ENCODE measurements around the gene DSN1. TPM values are rescaled to one million over a fixed set of nuclear protein-coding genes. Genes with fewer than 3 reads are reported as not detected.

The DSN1 gene
- total and polyA plus RNA-seq, 2 donors (not counting 3 experiments of a cell fraction or from before 2014, with no cell fraction given): 11.0 to 25.0 TPM

- no peak overlapping the region for H3K27ac ChIP-seq (ENCODE audit: insufficient read depth, low read depth, low read length)
- POLR2A ChIA-PET: interaction anchor here (0.6 kb wide), 1 partner anchor 62 kb away, joined by 8 read pairs; no protein-coding TSS in a partner anchor
- H3K27me3 ChIP-seq (ENCODE audit: control insufficient read depth in 2 of 2, insufficient read depth in 2 of 2, low read length in 2 of 2): no peaks in the 10 kb centered on the region
- H3K4me2 ChIP-seq (ENCODE audit: insufficient read depth, low read length): no peak overlapping the region
- H3K4me1 ChIP-seq (ENCODE audit: control insufficient read depth, extremely low read depth, insufficient read depth, low read length): peaks cover 9% of the 10 kb centered on the region
- TF ChIP-seq CTCF (IDR thresholded peaks at IDR 0.05; ENCODE audit: extremely low read depth in 1 of 2, insufficient read depth in 1 of 2, low read depth in 1 of 2, low read length in 2 of 2) (no peak), JUN (IDR thresholded peaks at IDR 0.05; ENCODE audit: borderline replicate concordance, insufficient read depth, insufficient read length, low read depth) (no peak), POLR2A (IDR thresholded peaks at IDR 0.05; ENCODE audit: low read depth, low read length) (no peak), MAX (IDR thresholded peaks at IDR 0.05; ENCODE audit: insufficient read depth, insufficient read length) (no peak), FOS (IDR thresholded peaks at IDR 0.05; ENCODE audit: borderline replicate concordance, insufficient read depth, low read length) (no peak), GATA2 (IDR thresholded peaks at IDR 0.05; ENCODE audit: insufficient read depth, insufficient read length, low read depth, low read length) (no peak), POLR2AphosphoS5 (IDR thresholded peaks at IDR 0.05; ENCODE audit: insufficient read depth, low read depth, low read length) (no peak), MYC (IDR thresholded peaks at IDR 0.05; ENCODE audit: low read depth, low read length) (no peak), EZH2 (IDR thresholded peaks at IDR 0.05; ENCODE audit: borderline replicate concordance, low read depth, low read length, severe bottlenecking) (no peak)
- H3K79me2 ChIP-seq (ENCODE audit: control insufficient read depth, insufficient read depth, low read length): peaks cover 12% of the 10 kb centered on the region
- H3K4me3 ChIP-seq (replicated peaks in 1 of 3; ENCODE audit: insufficient read depth in 1 of 3, low read depth in 1 of 3, low read length in 3 of 3): no peak overlapping the region
- H3K9me1 ChIP-seq (replicated peaks; ENCODE audit: control insufficient read depth, extremely low read depth, insufficient read depth, low read length): no peaks in the 10 kb centered on the region
- H3K9me3 ChIP-seq (replicated peaks; ENCODE audit: control insufficient read depth, insufficient read depth, low read length): no peaks in the 10 kb centered on the region
- no peaks in the 10 kb centered on the region for H4K20me1 ChIP-seq (replicated peaks; ENCODE audit: control insufficient read depth, extremely low read depth, insufficient read depth, low read length)
- intact Hi-C loops (cut with micrococcal nuclease): no loop called here
- DNase-seq (ENCODE audit: low read depth, low spot score): no peak
- dilution Hi-C loops (cut with MboI; ENCODE audit: extremely low pct_ligation_motif_present, low sequenced_read_pairs): no loop called here
- CTCF ChIA-PET: interaction anchor here (1.3 to 2.5 kb wide), 2 partner anchors 87 to 88 kb away, joined by 4 to 16 read pairs; a partner anchor contains a TSS
- H3K9ac ChIP-seq (replicated peaks; ENCODE audit: extremely low read depth, insufficient read depth, low read length): no peak overlapping the region
- H2AFZ ChIP-seq (ENCODE audit: low read depth, low read length): no peak overlapping the region
- no peaks in the 10 kb centered on the region for H3K36me3 ChIP-seq (ENCODE audit: control insufficient read depth in 2 of 2, extremely low read depth in 1 of 2, insufficient read depth in 2 of 2, low read length in 2 of 2)
- no TSS peak for BruUV-seq (replicated peaks)
- no peak for FAIRE-seq
These were observed 2.3 kb upstream of the DSN1 start for GRCh38 chr20:36775826-36776225.
